Osteocyte (in vitro differentiated cells): ENCODE data around the gene GAMT. TPM values are rescaled to one million over a fixed set of nuclear protein-coding genes. Genes with fewer than 3 reads are reported as not detected.

ENCODE experiments used
- DNase-seq: peaks from one replicate; pipeline ENCODE4 v3.0.0; 2021; ENCODE audit warnings: mixed read lengths; ENCODE audit not compliant: unreplicated experiment; ENCODE audit errors: extremely low spot score
- H3K27ac Mint-ChIP-seq: one replicate; pipeline ENCODE4 v1.8.0; 2021; ENCODE audit warnings: mild to moderate bottlenecking, mixed read lengths; ENCODE audit not compliant: unreplicated experiment
- H3K27me3 Mint-ChIP-seq: one replicate; pipeline ENCODE4 v1.8.0; 2021; ENCODE audit warnings: mixed read lengths; ENCODE audit not compliant: unreplicated experiment
- H3K36me3 Mint-ChIP-seq: one replicate; pipeline ENCODE4 v1.8.0; 2021; ENCODE audit warnings: mixed read lengths; ENCODE audit not compliant: unreplicated experiment
- H3K4me1 Mint-ChIP-seq: one replicate; pipeline ENCODE4 v1.8.0; 2021; ENCODE audit warnings: mixed read lengths; ENCODE audit not compliant: unreplicated experiment
- H3K4me3 Mint-ChIP-seq: one replicate; pipeline ENCODE4 v1.8.0; 2021; ENCODE audit warnings: mild to moderate bottlenecking, moderate library complexity, mixed read lengths; ENCODE audit not compliant: unreplicated experiment
- H3K9me3 Mint-ChIP-seq: one replicate; pipeline ENCODE4 v1.8.0; 2021; ENCODE audit warnings: mixed read lengths; ENCODE audit not compliant: unreplicated experiment
- total RNA-seq: library from RNA; stranded (reverse); gene quantifications from 2 replicates; pipeline ENCODE4 v1.2.1, GENCODE V29; 2021
- TF ChIP-seq, protein P1 (sequence below): fragments of 200-600 bp; sonication (generic); IDR thresholded peaks from 2 replicates; pipeline ENCODE4 v1.5.0; 2021; ENCODE audit warnings: antibody characterized with exemption, mild to moderate bottlenecking, moderate library complexity

The GAMT gene
- total RNA-seq, 1 donor from 2014 or later = 35.3 TPM

DNA sequence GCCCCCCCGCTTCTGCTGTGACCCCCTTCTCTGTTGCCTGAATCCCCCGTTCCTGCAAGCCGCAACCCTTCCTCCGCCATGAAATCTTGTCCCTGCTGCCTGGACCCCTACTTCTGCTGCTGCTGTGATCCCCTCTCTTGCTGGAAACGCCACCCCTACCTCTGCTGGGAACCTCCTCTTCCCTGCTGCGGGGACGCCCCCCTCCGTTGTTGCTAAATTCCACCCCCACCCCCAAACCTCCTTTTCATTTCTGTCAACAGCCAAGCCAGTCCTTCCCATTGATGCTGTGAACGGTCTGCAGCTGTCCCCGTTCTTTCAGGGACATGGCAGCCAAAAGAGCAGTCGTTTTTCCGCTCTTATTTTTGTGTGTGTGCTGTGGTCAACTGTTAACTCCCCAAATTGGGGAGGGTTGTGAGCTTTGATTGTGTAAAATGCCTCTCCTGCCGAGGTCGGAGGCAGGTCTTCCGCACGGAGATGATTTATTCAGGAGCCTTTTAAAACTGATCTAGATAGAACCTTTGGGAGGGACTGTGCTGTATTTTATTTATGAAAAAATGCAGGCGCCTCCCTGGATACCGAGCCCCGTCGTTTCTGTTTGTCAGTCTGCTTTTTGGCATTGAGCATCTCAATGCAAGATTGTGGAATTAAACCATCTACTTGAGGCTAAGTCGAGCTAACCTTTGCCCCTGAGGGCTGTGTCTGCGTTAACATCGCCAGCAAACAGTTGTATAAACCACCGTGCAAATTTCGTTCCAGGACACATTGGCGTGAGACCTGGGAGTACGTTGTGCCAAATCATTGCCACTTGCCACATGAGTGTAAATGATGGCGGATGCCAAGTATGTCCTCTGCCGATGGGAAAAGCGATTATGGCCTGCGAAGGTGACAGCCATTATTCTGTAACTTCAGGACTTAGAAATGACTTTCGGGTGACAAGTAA lies 45.5 kb downstream of the GAMT start:
- peaks cover 23% of the 10 kb centered on the region for H3K4me1 Mint-ChIP-seq

DNA sequence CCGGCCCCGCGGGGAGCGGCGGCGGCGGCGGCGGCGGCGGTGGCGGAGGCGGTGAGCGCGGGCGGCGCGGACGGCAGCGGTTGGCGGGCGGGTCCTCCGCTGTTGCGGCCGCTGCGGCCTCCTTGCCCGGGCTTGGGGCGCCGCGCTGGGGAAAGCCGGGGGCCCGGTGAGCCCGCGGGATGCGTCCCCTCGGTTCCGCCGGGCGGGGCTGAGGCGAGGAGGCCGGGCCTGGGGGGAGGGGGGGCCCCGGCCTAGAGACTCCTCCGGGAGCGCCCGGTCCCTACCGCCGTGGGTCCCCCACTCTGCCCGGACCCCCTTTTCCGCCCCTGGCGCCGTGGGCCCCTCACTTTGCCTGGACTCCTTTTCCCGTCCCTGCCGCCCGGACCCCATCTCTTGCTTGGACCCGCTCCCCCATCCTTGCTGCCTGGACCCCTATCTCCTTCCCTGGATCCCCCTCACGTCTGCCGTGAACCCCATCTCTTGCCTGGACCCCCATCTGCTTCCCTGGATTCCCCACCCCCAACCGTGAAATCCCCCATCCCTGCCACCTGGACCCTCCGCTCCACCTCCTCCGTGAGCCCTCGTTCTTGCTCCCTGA lies 46.3 kb downstream of the GAMT start:
- H3K9me3 Mint-ChIP-seq = no peaks in the 10 kb centered on the region
- DNase-seq = no peak
- TF ChIP-seq, protein P1, sequence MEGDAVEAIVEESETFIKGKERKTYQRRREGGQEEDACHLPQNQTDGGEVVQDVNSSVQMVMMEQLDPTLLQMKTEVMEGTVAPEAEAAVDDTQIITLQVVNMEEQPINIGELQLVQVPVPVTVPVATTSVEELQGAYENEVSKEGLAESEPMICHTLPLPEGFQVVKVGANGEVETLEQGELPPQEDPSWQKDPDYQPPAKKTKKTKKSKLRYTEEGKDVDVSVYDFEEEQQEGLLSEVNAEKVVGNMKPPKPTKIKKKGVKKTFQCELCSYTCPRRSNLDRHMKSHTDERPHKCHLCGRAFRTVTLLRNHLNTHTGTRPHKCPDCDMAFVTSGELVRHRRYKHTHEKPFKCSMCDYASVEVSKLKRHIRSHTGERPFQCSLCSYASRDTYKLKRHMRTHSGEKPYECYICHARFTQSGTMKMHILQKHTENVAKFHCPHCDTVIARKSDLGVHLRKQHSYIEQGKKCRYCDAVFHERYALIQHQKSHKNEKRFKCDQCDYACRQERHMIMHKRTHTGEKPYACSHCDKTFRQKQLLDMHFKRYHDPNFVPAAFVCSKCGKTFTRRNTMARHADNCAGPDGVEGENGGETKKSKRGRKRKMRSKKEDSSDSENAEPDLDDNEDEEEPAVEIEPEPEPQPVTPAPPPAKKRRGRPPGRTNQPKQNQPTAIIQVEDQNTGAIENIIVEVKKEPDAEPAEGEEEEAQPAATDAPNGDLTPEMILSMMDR = no peak
- H3K36me3 Mint-ChIP-seq = peaks cover 20% of the 10 kb centered on the region
- peaks cover 17% of the 10 kb centered on the region for H3K4me1 Mint-ChIP-seq
- peak overlapping the region; percentile 82 for H3K4me3 Mint-ChIP-seq
- H3K27ac Mint-ChIP-seq = peak overlapping the region; percentile 83
- no peaks in the 10 kb centered on the region for H3K27me3 Mint-ChIP-seq

More for the DNA sequence above, 45.5 kb downstream of the GAMT start:
- TF ChIP-seq, protein P1 = no peak
- DNase-seq = no peak
- Mint-ChIP-seq H3K27ac (peak overlapping the region; percentile 83), H3K9me3 (no peaks in the 10 kb centered on the region), H3K4me3 (peak overlapping the region; percentile 82), H3K36me3 (peaks cover 23% of the 10 kb centered on the region), H3K27me3 (no peaks in the 10 kb centered on the region)

DNA sequence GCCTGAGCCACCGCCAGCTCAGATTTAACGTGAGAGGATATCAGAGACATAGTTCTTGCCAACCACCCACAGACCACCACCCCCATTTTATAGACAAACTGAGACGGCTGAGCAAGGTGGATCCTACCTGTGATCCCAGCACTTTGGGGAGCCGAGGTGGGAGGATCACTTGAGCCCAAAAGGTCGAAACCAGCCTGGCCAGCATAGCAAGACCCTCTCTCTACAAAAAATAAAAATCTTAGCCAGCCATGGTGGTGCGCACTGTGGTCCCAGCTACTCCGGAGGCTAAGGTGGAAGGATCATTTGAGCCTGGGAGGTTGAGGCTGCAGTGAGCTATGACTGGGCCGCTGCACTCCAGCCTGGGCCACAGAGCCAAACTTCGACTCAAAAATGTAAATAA lies 48.2 kb downstream of the GAMT start:
- H3K27ac Mint-ChIP-seq = no peak overlapping the region
- H3K4me3 Mint-ChIP-seq = no peak overlapping the region
- H3K9me3 Mint-ChIP-seq = no peaks in the 10 kb centered on the region
- peaks cover 13% of the 10 kb centered on the region for H3K4me1 Mint-ChIP-seq
- DNase-seq = no peak
- TF ChIP-seq, protein P1 = no peak
- peaks cover 4% of the 10 kb centered on the region for H3K27me3 Mint-ChIP-seq
- H3K36me3 Mint-ChIP-seq = peaks cover 10% of the 10 kb centered on the region

DNA sequence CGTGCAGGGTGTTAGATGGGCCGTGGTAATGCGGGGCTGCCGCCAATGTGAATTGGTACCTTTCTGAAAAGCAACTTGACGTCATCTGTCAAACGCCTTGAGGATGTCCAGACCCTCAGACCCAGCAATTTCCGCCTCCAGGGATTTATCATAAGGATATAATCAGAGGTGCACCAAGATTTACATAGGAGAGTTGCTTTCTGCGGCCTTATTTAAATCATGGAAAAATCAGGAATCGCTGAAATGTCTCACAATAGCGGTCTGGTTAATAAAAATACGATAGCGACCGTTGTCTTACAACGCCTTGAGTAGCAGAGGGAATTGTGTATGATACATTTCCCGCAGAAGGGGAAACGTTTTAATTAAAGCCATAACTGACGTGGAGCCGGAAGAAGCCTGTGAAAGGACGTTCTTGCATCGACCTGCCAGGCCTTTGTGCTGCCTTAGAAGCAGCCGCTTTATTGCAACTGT lies 49.9 kb downstream of the GAMT start:
- DNase-seq = no peak
- H3K4me1 Mint-ChIP-seq = peaks cover 12% of the 10 kb centered on the region
- H3K27me3 Mint-ChIP-seq = peaks cover 4% of the 10 kb centered on the region
- H3K27ac Mint-ChIP-seq = no peak overlapping the region
- H3K4me3 Mint-ChIP-seq = no peak overlapping the region
- TF ChIP-seq, protein P1 = no peak
- H3K9me3 Mint-ChIP-seq = no peaks in the 10 kb centered on the region
- no peaks in the 10 kb centered on the region for H3K36me3 Mint-ChIP-seq

DNA sequence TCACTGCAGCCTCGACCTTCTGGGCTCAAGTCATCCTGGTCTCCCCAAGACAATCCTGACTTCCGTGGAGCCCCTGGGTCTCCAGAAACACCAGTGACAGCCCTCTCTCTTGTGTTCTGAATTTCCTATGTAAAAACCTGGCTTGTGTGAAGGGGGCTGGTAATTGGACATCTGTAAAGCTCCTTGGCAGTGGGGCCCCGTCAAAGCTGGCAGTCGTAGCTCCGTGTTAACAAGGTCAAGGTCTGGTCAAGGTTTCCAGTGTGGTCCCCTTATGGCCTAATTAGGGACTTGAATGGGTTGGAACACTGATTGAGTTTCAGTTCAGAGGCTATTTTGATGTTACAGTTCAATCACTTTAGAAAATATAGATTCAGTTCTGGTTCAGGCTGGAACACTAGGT lies 50.5 kb downstream of the GAMT start:
- Mint-ChIP-seq H3K9me3 (no peaks in the 10 kb centered on the region), H3K4me3 (no peak overlapping the region), H3K36me3 (no peaks in the 10 kb centered on the region), H3K4me1 (peaks cover 6% of the 10 kb centered on the region), H3K27me3 (peaks cover 4% of the 10 kb centered on the region), H3K27ac (no peak overlapping the region)
- TF ChIP-seq, protein P1 = no peak
- DNase-seq = no peak
